Stomach (tissue), 4 donors: ENCODE data around the gene NUB1.

ENCODE experiments used
- CTCF ChIP-seq, 7 experiments: fragments of 450-650 bp in 4 of 7; fragments of 200-600 bp in 3 of 7; sonication (generic) in 3 of 7; IDR thresholded peaks; one replicate each; pipeline ENCODE4 v1.5.1; 2016 to 2019; ENCODE audit warnings: antibody characterized with exemption in 7 of 7, control low read depth in 2 of 7, mild to moderate bottlenecking in 1 of 7
- POLR2A ChIP-seq, 4 donors: fragments of 450-650 bp; IDR thresholded peaks; one replicate each; pipeline ENCODE4 v1.6.1; 2016; ENCODE audit warnings: antibody characterized with exemption in 4 of 4, control low read depth in 2 of 4, mild to moderate bottlenecking in 1 of 4, moderate library complexity in 1 of 4
- POLR2AphosphoS5 ChIP-seq, 3 donors: sonication (generic); formaldehyde crosslinking; IDR thresholded peaks; one replicate each; pipeline ENCODE4 v1.6.1; 2016; ENCODE audit warnings: antibody characterized with exemption in 3 of 3

GRCh38 chr7:151320263-151320845, 21.3 kb upstream of the NUB1 start:
- TF ChIP-seq CTCF (IDR thresholded peaks at IDR 0.05) (no peak), POLR2A (IDR thresholded peaks at IDR 0.05) (no peak), POLR2AphosphoS5 (IDR thresholded peaks at IDR 0.05) (no peak)
